Loucy (cell line): Measurements from ENCODE around the gene HPDL.

Experiments
- CTCF ChIP-seq: fragments of 200-600 bp; sonication (generic); conservative IDR thresholded peaks from 2 replicates; pipeline ENCODE4 v1.5.1; 2014; ENCODE audit warnings: mild to moderate bottlenecking, antibody characterized with exemption, low read length
- EZH2phosphoT487 ChIP-seq: fragments of 200-600 bp; IDR thresholded peaks from 2 replicates; pipeline ENCODE4 v1.6.1; 2018; ENCODE audit warnings: antibody characterized with exemption, mild to moderate bottlenecking, moderate library complexity, borderline replicate concordance

- TF ChIP-seq CTCF (no peak), EZH2phosphoT487 (no peak)
Observed at GRCh38 chr1:45354838-45355237, 28.1 kb downstream of the HPDL start.
